OCI-LY1 (cell line): Measurements from ENCODE around the gene FGF5.

Experiments used
- CTCF ChIP-seq: fragments of 200-600 bp; sonication (generic), shearing (Covaris generic); IDR thresholded peaks from 2 replicates; pipeline ENCODE4 v1.5.1; 2017; ENCODE audit warnings: mild to moderate bottlenecking, antibody characterized with exemption, low read length, moderate library complexity, mixed read lengths
- EZH2 ChIP-seq: fragments of 200-600 bp; sonication (generic), shearing (Covaris generic); IDR thresholded peaks from 2 replicates; pipeline ENCODE4 v1.8.0; 2017; ENCODE audit warnings: borderline replicate concordance, mixed run types, mild to moderate bottlenecking, antibody characterized with exemption, low read length, moderate library complexity, mixed read lengths

GRCh38 chr4:80295336-80295735 is 28.9 kb downstream of the FGF5 start:
- TF ChIP-seq EZH2 (no peak), CTCF (no peak)
